T-helper 1 cell treated with Interleukin-12 subunit alpha and Interleukin-12 subunit beta and Interleukin-4 antibody, amounts not matched to agents 30 μg/mL and 1 μg/mL, for 36 hours (primary cell): ENCODE results near the gene UBE2Q2.
"Not testable (repeated sequence)": the region's sequence is repeated elsewhere in the genome, so short reads cannot be mapped to it uniquely, and the experiment has no call there.

Source experiments
- H3K27ac Mint-ChIP-seq: one replicate; pipeline ENCODE4 v1.8.0; 2021; ENCODE audit warnings: mild to moderate bottlenecking, mixed read lengths
- H3K27me3 Mint-ChIP-seq: one replicate; pipeline ENCODE4 v1.8.0; 2021; ENCODE audit warnings: low read depth, mixed read lengths
- H3K36me3 Mint-ChIP-seq: one replicate; pipeline ENCODE4 v1.8.0; 2021; ENCODE audit warnings: low read depth, mixed read lengths
- H3K4me1 Mint-ChIP-seq: one replicate; pipeline ENCODE4 v1.8.0; 2021; ENCODE audit warnings: low read depth, mixed read lengths
- H3K4me3 Mint-ChIP-seq: one replicate; pipeline ENCODE4 v1.8.0; 2021; ENCODE audit warnings: mild to moderate bottlenecking, moderate library complexity, mixed read lengths
- H3K9me3 Mint-ChIP-seq: one replicate; pipeline ENCODE4 v1.8.0; 2021; ENCODE audit warnings: mixed read lengths

UBE2Q2 gene

GRCh38 chr15:75866045-75866444 lies 22.8 kb downstream of the UBE2Q2 start:
- Mint-ChIP-seq H3K4me1 (peaks cover 23% of the 10 kb centered on the region), H3K36me3 (peaks cover 29% of the 10 kb centered on the region)
- H3K4me3 Mint-ChIP-seq, H3K27me3 Mint-ChIP-seq, H3K9me3 Mint-ChIP-seq, H3K27ac Mint-ChIP-seq: not testable (repeated sequence)

- no peak overlapping the region for H3K27ac Mint-ChIP-seq
- no peak overlapping the region for H3K4me3 Mint-ChIP-seq
- H3K27me3 Mint-ChIP-seq, result no peaks in the 10 kb centered on the region
- peaks cover 25% of the 10 kb centered on the region for H3K4me1 Mint-ChIP-seq
- no peaks in the 10 kb centered on the region for H3K9me3 Mint-ChIP-seq
- peaks cover 27% of the 10 kb centered on the region for H3K36me3 Mint-ChIP-seq
Measured at GRCh38 chr15:75866916-75867315, 23.7 kb downstream of the UBE2Q2 start.

- H3K9me3 Mint-ChIP-seq, result no peaks in the 10 kb centered on the region
- H3K4me1 Mint-ChIP-seq, result peaks cover 25% of the 10 kb centered on the region
- H3K27me3 Mint-ChIP-seq, result no peaks in the 10 kb centered on the region
- H3K27ac Mint-ChIP-seq, result no peak overlapping the region
- H3K4me3 Mint-ChIP-seq, result no peak overlapping the region
- H3K36me3 Mint-ChIP-seq, result peaks cover 22% of the 10 kb centered on the region
Measured at GRCh38 chr15:75867449-75867848, 24.2 kb downstream of the UBE2Q2 start.

- peaks cover 19% of the 10 kb centered on the region for H3K36me3 Mint-ChIP-seq
- H3K27ac Mint-ChIP-seq, result no peak overlapping the region
- H3K4me1 Mint-ChIP-seq, result peaks cover 23% of the 10 kb centered on the region
- H3K9me3 Mint-ChIP-seq, result no peaks in the 10 kb centered on the region
- H3K27me3 Mint-ChIP-seq, result no peaks in the 10 kb centered on the region
- H3K4me3 Mint-ChIP-seq, result no peak overlapping the region
Measured at GRCh38 chr15:75868019-75868418, 24.8 kb downstream of the UBE2Q2 start.

- H3K27me3 Mint-ChIP-seq, result no peaks in the 10 kb centered on the region
- no peak overlapping the region for H3K27ac Mint-ChIP-seq
- no peak overlapping the region for H3K4me3 Mint-ChIP-seq
Measured at GRCh38 chr15:75869446-75869845, 26.2 kb downstream of the UBE2Q2 start.

GRCh38 chr15:75871589-75871988 lies 28.3 kb downstream of the UBE2Q2 start:
- H3K27ac Mint-ChIP-seq, H3K9me3 Mint-ChIP-seq, H3K4me3 Mint-ChIP-seq, H3K27me3 Mint-ChIP-seq: not testable (repeated sequence)
- peaks cover 15% of the 10 kb centered on the region for H3K4me1 Mint-ChIP-seq
- peaks cover 32% of the 10 kb centered on the region for H3K36me3 Mint-ChIP-seq

More at GRCh38 chr15:75869446-75869845, 26.2 kb downstream of the UBE2Q2 start:
- Mint-ChIP-seq H3K4me1 (peaks cover 22% of the 10 kb centered on the region), H3K9me3 (no peaks in the 10 kb centered on the region), H3K36me3 (peaks cover 26% of the 10 kb centered on the region)

- Mint-ChIP-seq H3K36me3 (peaks cover 33% of the 10 kb centered on the region), H3K27me3 (no peaks in the 10 kb centered on the region), H3K9me3 (no peaks in the 10 kb centered on the region)
Measured at GRCh38 chr15:75872403-75872990, 29.2 kb downstream of the UBE2Q2 start.

GRCh38 chr15:75884041-75884440 lies 40.8 kb downstream of the UBE2Q2 start:
- no peak overlapping the region for H3K27ac Mint-ChIP-seq
- H3K4me3 Mint-ChIP-seq, result no peak overlapping the region
- H3K27me3 Mint-ChIP-seq, result no peaks in the 10 kb centered on the region
- H3K4me1 Mint-ChIP-seq, result peaks cover 2% of the 10 kb centered on the region
- no peaks in the 10 kb centered on the region for H3K9me3 Mint-ChIP-seq
- H3K36me3 Mint-ChIP-seq, result peaks cover 28% of the 10 kb centered on the region

More at GRCh38 chr15:75872403-75872990, 29.2 kb downstream of the UBE2Q2 start:
- no peak overlapping the region for H3K27ac Mint-ChIP-seq
- H3K4me3 Mint-ChIP-seq, result no peak overlapping the region
- H3K4me1 Mint-ChIP-seq, result peaks cover 7% of the 10 kb centered on the region

- Mint-ChIP-seq H3K36me3 (peaks cover 28% of the 10 kb centered on the region), H3K27me3 (no peaks in the 10 kb centered on the region), H3K9me3 (no peaks in the 10 kb centered on the region), H3K27ac (no peak overlapping the region), H3K4me1 (peaks cover 19% of the 10 kb centered on the region), H3K4me3 (no peak overlapping the region)
Measured at GRCh38 chr15:75887178-75887577, 43.9 kb downstream of the UBE2Q2 start.

GRCh38 chr15:75891895-75892294 lies 48.6 kb downstream of the UBE2Q2 start:
- no peaks in the 10 kb centered on the region for H3K9me3 Mint-ChIP-seq
- H3K4me1 Mint-ChIP-seq, result peaks cover 19% of the 10 kb centered on the region
- peak overlapping the region; percentile 53 for H3K27ac Mint-ChIP-seq

GRCh38 chr15:75895731-75896130 lies 52.5 kb downstream of the UBE2Q2 start:
- Mint-ChIP-seq H3K36me3 (peaks cover 21% of the 10 kb centered on the region), H3K4me3 (no peak overlapping the region), H3K4me1 (peaks cover 10% of the 10 kb centered on the region), H3K27ac (no peak overlapping the region), H3K9me3 (no peaks in the 10 kb centered on the region), H3K27me3 (no peaks in the 10 kb centered on the region)

More at GRCh38 chr15:75891895-75892294, 48.6 kb downstream of the UBE2Q2 start:
- no peak overlapping the region for H3K4me3 Mint-ChIP-seq
- H3K36me3 Mint-ChIP-seq, result peaks cover 30% of the 10 kb centered on the region
- H3K27me3 Mint-ChIP-seq, result no peaks in the 10 kb centered on the region

- peaks cover 18% of the 10 kb centered on the region for H3K36me3 Mint-ChIP-seq
- H3K4me3 Mint-ChIP-seq, result no peak overlapping the region
- H3K9me3 Mint-ChIP-seq, result no peaks in the 10 kb centered on the region
- no peak overlapping the region for H3K27ac Mint-ChIP-seq
- no peaks in the 10 kb centered on the region for H3K27me3 Mint-ChIP-seq
- peaks cover 24% of the 10 kb centered on the region for H3K4me1 Mint-ChIP-seq
Measured at GRCh38 chr15:75900577-75900976, 57.3 kb downstream of the UBE2Q2 start.

- Mint-ChIP-seq H3K36me3 (peaks cover 21% of the 10 kb centered on the region), H3K27me3 (no peaks in the 10 kb centered on the region), H3K9me3 (no peaks in the 10 kb centered on the region), H3K4me1 (peaks cover 30% of the 10 kb centered on the region), H3K4me3 (peak overlapping the region; percentile 58), H3K27ac (peak overlapping the region; percentile 71)
Measured at GRCh38 chr15:75902129-75902557, 58.9 kb downstream of the UBE2Q2 start.

- Mint-ChIP-seq H3K27me3 (no peaks in the 10 kb centered on the region), H3K9me3 (no peaks in the 10 kb centered on the region), H3K4me1 (peaks cover 32% of the 10 kb centered on the region), H3K4me3 (peak within 1 kb of the TSS; percentile 95), H3K27ac (peak within 1 kb of the TSS; percentile 95), H3K36me3 (peaks cover 16% of the 10 kb centered on the region)
Measured at GRCh38 chr15:75903331-75904239, 60.3 kb downstream of the UBE2Q2 start, which contains the start of gene FBXO22. TSS of gene FBXO22 (plus strand) at chr15:75903878. CDS start at chr15:75903964, 86 bp downstream.

- H3K4me1 Mint-ChIP-seq, result peaks cover 39% of the 10 kb centered on the region
- H3K36me3 Mint-ChIP-seq, result peaks cover 28% of the 10 kb centered on the region
- peaks cover 3% of the 10 kb centered on the region for H3K9me3 Mint-ChIP-seq
Measured at GRCh38 chr15:75905231-75905630, 62.0 kb downstream of the UBE2Q2 start.

More at GRCh38 chr15:75905231-75905630, 62.0 kb downstream of the UBE2Q2 start:
- Mint-ChIP-seq H3K4me3 (peak overlapping the region; percentile 81), H3K27ac (no peak overlapping the region), H3K27me3 (no peaks in the 10 kb centered on the region)
